GM19455 (cell line): ENCODE measurements around the gene SELENON.
A peak's percentile ranks its signal among the peaks of the same experiment; 100 is the strongest.

ENCODE experiments used
- ATAC-seq: cut with Tn5 transposase; IDR thresholded peaks from one replicate; pipeline ENCODE4 v1.9.1; 2021; ENCODE audit not compliant: unreplicated experiment

Gene SELENON

GRCh38 chr1:25808481-25809244 is 8.7 kb downstream of the SELENON start:
- ATAC-seq, result no peak

- ATAC-seq, result no peak
Measured at GRCh38 chr1:25809283-25809926, 9.4 kb downstream of the SELENON start.

DNA sequence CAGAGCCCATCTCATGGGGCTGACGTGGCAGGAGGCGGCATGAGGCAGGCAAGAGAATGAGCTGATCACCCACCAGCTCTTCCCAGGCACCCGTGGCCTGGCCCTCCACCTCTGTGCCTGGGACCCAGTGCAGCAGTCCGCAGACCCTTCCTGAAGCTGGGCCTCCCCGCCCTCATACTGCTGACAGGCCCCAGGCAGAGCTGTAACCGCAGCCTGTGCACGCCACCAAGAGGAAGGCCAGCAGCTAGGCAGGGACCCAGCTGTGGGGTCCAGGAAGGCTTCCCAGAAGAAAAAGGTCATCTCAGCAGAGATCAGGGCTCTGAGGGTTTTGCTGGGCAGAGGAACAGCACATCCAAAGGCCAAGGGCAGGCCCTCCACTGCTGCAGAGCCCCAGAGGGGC is 9.9 kb downstream of the SELENON start:
- ATAC-seq, result no peak

GRCh38 chr1:25810341-25811299 is 10.6 kb downstream of the SELENON start:
- ATAC-seq, result no peak

GRCh38 chr1:25811384-25812082 is 11.5 kb downstream of the SELENON start:
- no peak for ATAC-seq

GRCh38 chr1:25813071-25813733 is 13.2 kb downstream of the SELENON start:
- ATAC-seq, result no peak

DNA sequence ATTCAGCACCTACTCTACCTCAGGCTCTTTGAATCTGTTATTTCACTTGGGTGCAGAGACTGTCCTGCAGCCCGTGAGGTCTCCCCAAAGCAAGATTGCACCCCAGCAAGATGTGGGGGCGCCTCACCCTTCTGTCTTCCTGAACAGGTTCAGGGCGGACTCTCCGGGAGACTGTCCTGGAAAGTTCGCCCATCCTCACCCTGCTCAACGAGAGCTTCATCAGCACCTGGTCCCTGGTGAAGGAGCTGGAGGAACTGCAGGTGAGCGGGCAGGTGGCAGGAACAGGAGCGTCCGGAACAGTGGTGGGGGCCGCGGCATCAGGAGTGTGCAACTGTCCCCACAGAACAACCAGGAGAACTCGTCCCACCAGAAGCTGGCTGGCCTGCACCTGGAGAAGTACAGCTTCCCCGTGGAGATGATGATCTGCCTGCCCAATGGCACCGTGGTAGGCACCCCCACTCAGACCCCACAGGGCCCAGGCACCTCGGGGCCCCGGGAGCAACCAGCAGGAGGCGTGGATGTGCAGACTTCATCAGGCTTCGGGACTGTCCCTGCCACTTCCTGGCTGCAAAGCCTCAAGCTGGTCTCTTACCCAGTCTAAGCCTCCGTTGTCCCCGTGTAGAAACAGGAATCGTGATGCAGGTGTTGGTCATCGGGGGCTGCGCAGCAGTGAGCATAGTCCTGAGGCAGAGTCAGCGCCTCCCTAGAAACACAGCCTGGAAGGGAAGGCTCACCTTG is 13.9 kb downstream of the SELENON start:
- no peak for ATAC-seq

DNA sequence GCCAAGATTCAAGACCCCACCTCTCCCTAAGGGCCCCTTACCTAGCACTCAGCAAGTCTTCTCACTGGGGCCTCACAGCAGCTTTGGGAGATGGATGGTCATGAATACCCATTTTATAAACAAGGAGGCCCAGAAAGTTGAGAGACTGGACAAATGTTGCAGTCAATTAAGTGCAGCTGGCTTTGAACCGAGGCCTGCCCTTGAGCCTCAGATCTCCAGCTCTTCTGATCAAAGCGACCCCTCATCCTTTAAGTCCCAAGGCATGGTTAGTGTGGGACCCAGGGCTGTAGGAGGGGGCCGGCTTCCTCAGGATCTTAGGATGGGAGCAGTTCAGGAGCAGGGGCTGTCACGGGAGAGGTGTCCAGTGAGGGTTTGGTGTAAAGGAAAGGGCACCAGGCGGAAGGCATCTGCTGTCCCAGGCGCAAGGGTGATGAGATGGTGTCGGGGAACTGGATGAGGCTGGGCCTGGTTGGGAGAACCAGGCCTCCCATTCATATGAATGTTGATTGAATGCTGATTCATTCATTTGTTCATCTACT is 14.6 kb downstream of the SELENON start:
- no peak for ATAC-seq

DNA sequence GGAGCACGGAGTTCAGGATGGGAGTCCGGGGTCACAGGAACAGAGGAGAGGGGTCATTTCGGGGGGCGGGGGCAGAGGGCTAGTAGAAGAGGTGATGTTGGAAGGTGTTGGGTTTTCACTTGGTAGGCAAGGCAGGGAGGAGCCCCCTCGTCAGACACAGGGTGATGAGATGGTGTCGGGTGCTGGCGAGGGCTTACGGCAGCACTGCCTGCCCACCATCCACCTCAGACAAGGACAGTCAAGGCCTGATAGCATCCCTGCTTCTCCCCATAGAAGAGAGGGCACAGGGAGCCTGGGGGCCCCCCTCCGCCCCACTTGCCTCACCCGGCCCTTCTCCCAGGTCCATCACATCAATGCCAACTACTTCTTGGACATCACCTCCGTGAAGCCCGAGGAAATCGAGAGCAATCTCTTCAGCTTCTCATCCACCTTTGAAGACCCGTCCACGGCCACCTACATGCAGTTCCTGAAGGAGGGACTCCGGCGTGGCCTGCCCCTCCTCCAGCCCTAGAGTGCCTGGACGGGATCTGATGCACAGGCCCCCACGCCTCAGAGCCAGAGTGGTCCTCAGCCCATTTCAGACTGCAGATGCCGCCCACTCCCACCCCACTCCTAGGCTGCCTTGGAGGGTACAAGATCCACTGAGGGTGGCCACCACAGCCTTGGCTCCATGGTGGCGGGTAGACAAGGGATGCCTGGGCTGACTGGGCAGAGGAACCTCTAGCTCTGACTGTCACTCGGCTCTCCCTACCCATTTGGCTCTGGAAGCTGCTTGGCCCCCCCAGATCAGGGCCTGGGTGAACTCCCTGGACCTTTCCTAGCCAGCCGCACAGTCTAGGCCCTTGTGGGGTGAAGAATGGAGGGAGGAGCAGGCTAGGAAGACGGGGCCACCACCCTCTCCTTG is 15.5 kb downstream of the SELENON start:
- no peak for ATAC-seq

DNA sequence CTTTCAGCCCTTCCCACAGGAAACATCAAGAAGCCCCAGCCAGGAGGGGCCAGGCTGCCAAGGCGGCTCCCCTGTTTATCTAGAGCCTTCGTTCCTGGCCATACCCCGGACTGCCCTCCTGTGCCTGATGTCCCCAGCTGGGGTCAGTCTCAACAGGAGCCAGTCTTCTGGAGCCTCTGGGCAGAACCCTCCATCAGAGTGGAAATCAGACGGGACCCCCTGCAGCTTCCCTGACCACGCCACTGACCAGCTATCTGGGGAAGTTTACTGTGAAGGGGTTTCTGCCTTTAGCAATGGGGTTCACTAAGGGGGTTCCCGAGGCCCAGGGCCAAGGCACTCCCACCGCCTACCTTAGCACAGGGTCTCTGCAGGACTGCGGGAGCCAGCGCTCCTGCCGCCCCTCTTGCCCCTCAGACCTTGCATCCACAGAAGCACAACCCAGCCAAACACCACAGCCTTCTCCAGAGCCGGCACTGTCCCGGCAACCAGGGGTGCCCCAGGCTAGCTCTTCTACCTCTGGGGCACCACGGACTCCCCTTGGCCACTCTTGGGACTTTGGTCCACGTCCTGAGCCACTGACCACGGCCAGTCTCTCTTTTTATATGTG is 16.2 kb downstream of the SELENON start:
- ATAC-seq, result no peak

DNA sequence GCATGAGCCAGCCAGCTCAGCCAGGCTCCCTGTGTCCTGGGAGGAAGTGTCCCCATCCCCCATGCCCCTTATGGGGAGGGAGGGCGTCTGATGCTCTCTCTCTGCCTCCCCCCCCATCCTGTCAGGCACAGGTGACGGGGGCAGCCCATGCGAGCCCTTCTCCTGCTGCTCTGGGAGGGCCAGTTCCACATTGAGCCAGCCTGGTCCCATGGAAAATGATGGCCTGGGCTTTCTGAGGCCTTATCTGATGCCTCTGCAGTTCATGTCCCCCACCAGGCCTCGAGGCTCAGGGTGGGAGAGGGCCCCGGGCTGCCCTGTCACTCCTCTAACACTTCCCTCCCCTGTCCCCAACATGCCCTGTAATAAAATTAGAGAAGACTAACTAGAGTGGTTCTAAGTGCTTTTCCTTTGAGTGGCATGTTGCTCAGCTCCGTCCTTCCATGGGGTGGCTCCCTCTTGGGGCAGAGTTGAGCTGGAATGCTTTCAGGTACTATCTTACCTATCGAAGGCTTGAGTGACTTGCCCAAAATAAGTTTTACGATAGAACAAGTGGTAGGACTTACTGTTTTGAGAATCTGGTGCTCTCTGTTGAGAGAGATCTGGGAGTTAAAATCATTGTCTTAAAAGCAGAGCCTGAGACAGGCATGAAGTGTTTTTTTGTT is 18.0 kb downstream of the SELENON start:
- ATAC-seq, result no peak

GRCh38 chr1:25818569-25818968 is 18.6 kb downstream of the SELENON start:
- ATAC-seq, result no peak

DNA sequence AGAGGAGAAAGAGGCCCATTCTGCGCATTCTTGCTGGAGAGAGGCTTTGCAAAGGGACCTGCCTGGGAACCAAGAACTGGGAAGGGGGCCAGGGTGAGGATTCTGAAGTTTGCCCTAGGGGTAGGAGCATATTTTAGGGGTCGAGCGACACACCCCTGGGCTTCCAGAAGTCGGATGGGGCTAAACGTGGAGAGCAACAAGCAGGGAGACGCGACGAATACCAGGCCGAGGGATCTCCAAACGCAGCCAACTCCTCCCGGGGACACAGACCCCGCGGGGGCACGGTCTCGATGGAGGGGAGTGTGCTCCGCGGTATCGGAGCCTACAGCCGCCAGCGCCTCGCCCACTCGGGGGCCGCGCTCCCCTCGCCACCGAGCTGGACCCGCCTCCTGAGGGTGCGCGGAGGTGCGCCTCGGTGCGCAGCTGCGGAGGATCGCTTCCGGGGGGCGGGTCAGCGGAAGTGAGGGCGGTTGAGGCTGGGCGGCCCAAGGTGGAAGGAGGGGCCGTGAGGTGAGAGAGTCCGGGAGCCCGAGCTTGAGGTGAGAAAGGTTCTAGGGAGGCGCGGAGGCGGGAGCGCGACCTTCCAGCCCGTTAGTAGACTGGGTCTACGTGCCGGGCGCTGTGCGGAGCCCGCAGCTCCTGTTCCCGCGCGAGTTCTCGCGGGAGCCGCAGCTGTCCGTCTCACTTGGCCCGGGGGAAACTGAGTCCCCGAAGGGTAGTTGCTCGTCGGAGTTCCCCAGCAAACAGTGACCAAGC is 19.7 kb downstream of the SELENON start, which contains the start of gene MTFR1L:
Gene MTFR1L (plus strand): TSS at position 464 of the 756 bp plus-strand sequence. CDS start 3,151 bp downstream, outside the sequence.
- ATAC-seq, result peak; percentile 80

- ATAC-seq, result peak; percentile 58
Measured at GRCh38 chr1:25820247-25821111, 20.5 kb downstream of the SELENON start.

DNA sequence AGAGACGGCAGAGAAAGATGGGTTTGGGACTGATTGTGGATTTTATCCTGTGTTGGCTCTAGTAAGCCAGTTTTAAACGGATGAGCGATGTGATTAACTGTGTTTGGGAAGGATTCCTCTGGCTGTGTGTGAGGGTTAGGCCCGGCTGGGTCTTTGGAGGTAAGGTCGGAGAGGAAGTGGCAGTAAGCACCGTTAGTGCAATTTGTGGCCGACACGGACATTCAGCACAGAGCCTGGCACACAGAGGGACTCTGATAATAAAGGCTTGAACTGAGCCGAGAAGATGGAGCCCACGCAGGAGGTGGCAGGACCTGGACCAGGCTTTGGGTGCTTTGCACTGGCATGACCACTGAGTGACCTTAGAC is 21.1 kb downstream of the SELENON start:
- ATAC-seq, result no peak

DNA sequence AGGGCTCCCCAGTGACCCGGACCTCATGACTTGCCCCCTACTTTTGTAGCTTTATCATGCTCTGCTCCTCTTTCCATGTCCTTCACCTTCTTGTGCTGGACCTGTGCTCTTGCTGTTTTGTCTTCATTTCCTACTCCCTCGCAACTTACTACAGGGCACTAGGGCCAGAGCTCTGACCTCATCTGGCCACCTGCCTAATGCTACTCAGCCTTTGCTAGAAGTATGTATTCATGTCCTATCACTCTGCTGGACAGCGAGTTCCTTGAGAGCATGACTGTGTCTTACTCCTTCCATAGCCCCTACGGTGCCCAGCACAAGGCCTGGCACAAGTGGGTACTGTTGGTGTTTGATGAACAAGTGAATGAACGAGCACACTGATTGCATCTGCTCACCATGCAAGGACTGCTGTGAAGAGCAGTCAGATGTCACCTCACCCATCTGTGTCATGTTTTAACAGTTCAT is 21.7 kb downstream of the SELENON start:
- no peak for ATAC-seq
